H1 (cell line): ENCODE data around the gene RASD2. TPM values are rescaled to one million over a fixed set of nuclear protein-coding genes. Genes with fewer than 3 reads are reported as not detected.

Experiments used
- CTCF ChIA-PET: fragments of 300-600 bp; sonication (Branson Sonifier 250); formaldehyde crosslinking; loops from one replicate; lab custom pipeline; 2021; ENCODE audit not compliant: partially characterized antibody; lab: Charles Lee
- POLR2A ChIA-PET: fragments of 300-600 bp; sonication (Branson Sonifier 250); formaldehyde crosslinking; loops from one replicate; lab custom pipeline; 2021; ENCODE audit warnings: inconsistent platforms; ENCODE audit not compliant: partially characterized antibody; lab: Charles Lee
- DNase-seq, 2 experiments: peaks; one replicate each; pipeline versions ENCODE4 v3.0.0 to v3.0.0-alpha.2; 2010 to 2022; ENCODE audit warnings: low spot score in 2 of 2, low read depth in 1 of 2, mixed read lengths in 1 of 2
- FAIRE-seq: peaks from 2 replicates; lab custom pipeline; 2011; peaks lifted over from hg19 to GRCh38; lab: Jason Lieb, UNC
- H2AFZ ChIP-seq: 2 replicates; pipeline ENCODE4 v1.8.1; 2012; ENCODE audit warnings: low read length, inconsistent platforms
- H2AK5ac ChIP-seq: 2 replicates; pipeline ENCODE4 v1.6.1; 2013; ENCODE audit warnings: low read depth, low read length
- H2BK120ac ChIP-seq: replicated peaks from 2 replicates; pipeline ENCODE3; 2013; ENCODE audit warnings: low read depth, low read length, inconsistent platforms
- H2BK12ac ChIP-seq: 2 replicates; pipeline ENCODE4 v1.6.1; 2013; ENCODE audit warnings: low read depth, low read length
- H2BK15ac ChIP-seq: 2 replicates; pipeline ENCODE4 v1.6.1; 2013; ENCODE audit warnings: low read length
- H2BK20ac ChIP-seq: 2 replicates; pipeline ENCODE4 v1.6.1; 2013; ENCODE audit warnings: low read length
- H2BK5ac ChIP-seq: 2 replicates; pipeline ENCODE4 v1.6.1; 2013; ENCODE audit warnings: low read depth, low read length
- H3K14ac ChIP-seq: 2 replicates; pipeline ENCODE4 v1.6.1; 2013; ENCODE audit warnings: inconsistent platforms; ENCODE audit not compliant: insufficient read length
- H3K18ac ChIP-seq: 2 replicates; pipeline ENCODE4 v1.6.1; 2013; ENCODE audit warnings: low read length; ENCODE audit errors: extremely low read depth
- H3K23ac ChIP-seq: 2 replicates; pipeline ENCODE4 v1.6.1; 2013; ENCODE audit warnings: inconsistent platforms; ENCODE audit not compliant: insufficient read length
- H3K23me2 ChIP-seq: 2 replicates; pipeline ENCODE4 v1.6.1; 2013; ENCODE audit warnings: low read depth, low read length
- H3K27ac ChIP-seq: 2 replicates; pipeline ENCODE4 v1.6.1; 2011; ENCODE audit warnings: low read depth, low read length, inconsistent platforms
- H3K27me3 ChIP-seq, 4 experiments: replicated peaks in 1 of 4; 1 replicate in 1 of 4; 2 replicates in 3 of 4; pipeline versions ENCODE4 v1.6.1 to v1.8.1; 2011 to 2013; ENCODE audit warnings: low read length in 3 of 4, mild to moderate bottlenecking in 3 of 4, inconsistent platforms in 2 of 4, mixed read lengths in 2 of 4, moderate library complexity in 1 of 4; ENCODE audit not compliant: control insufficient read depth in 3 of 4, insufficient read depth in 3 of 4; ENCODE audit errors: extremely low read depth in 1 of 4
- H3K36me3 ChIP-seq, 4 experiments: 2 replicates each; pipeline versions ENCODE4 v1.6.1 to v1.8.1; 2011 to 2013; ENCODE audit warnings: mild to moderate bottlenecking in 4 of 4, low read length in 3 of 4, moderate library complexity in 2 of 4, control low read depth in 1 of 4, inconsistent platforms in 1 of 4; ENCODE audit not compliant: insufficient read depth in 4 of 4, control insufficient read depth in 2 of 4
- H3K4ac ChIP-seq: replicated peaks from 2 replicates; pipeline ENCODE3; 2013; ENCODE audit warnings: low read length, low read depth, mixed read lengths, inconsistent platforms; ENCODE audit not compliant: insufficient read length
- H3K4me1 ChIP-seq, 4 experiments: replicated peaks in 1 of 4; 1 replicate in 1 of 4; 2 replicates in 3 of 4; pipeline versions ENCODE4 v1.6.1 to v1.8.1; 2011 to 2013; ENCODE audit warnings: low read length in 3 of 4, inconsistent platforms in 2 of 4, mixed read lengths in 1 of 4; ENCODE audit not compliant: insufficient read depth in 4 of 4, control insufficient read depth in 3 of 4
- H3K4me2 ChIP-seq, 2 experiments: 2 replicates each; pipeline versions ENCODE4 v1.6.1 to v1.8.1; 2011 to 2013; ENCODE audit warnings: low read depth in 2 of 2, low read length in 2 of 2, control low read depth in 1 of 2, inconsistent platforms in 1 of 2, mild to moderate bottlenecking in 1 of 2; ENCODE audit not compliant: insufficient read depth in 1 of 2
- H3K4me3 ChIP-seq, 4 experiments: fragments of 200-600, 300-600 bp in 1 of 4; sonication (generic), shearing (Covaris generic), sonication (Bioruptor Twin) in 1 of 4; 2 replicates each; pipeline versions ENCODE4 v1.5.1 to v1.8.1; 2011 to 2016; ENCODE audit warnings: low read length in 4 of 4, low read depth in 3 of 4, control low read depth in 2 of 4, inconsistent platforms in 2 of 4, mild to moderate bottlenecking in 2 of 4, mixed read lengths in 1 of 4, moderate library complexity in 1 of 4; ENCODE audit not compliant: insufficient read depth in 2 of 4; ENCODE audit errors: extremely low read depth in 1 of 4
- H3K56ac ChIP-seq: replicated peaks from 2 replicates; pipeline ENCODE3; 2013; ENCODE audit warnings: low read depth, mild to moderate bottlenecking, mixed read lengths, low read length, inconsistent platforms; ENCODE audit not compliant: insufficient read length
- H3K79me1 ChIP-seq: 2 replicates; pipeline ENCODE4 v1.6.1; 2013; ENCODE audit warnings: low read depth, low read length, control low read depth
- H3K79me2 ChIP-seq, 2 experiments: 2 replicates each; pipeline versions ENCODE4 v1.6.1 to v1.8.1; 2012 to 2013; ENCODE audit warnings: low read length in 2 of 2, mild to moderate bottlenecking in 2 of 2, inconsistent platforms in 1 of 2; ENCODE audit not compliant: insufficient read depth in 2 of 2, control insufficient read depth in 1 of 2
- H3K9ac ChIP-seq, 4 experiments: replicated peaks in 1 of 4; 1 replicate in 1 of 4; 2 replicates in 3 of 4; pipeline versions ENCODE4 v1.6.1 to v1.8.1; 2011 to 2013; ENCODE audit warnings: low read depth in 3 of 4, low read length in 3 of 4, control low read depth in 2 of 4, mild to moderate bottlenecking in 2 of 4, moderate library complexity in 2 of 4, inconsistent platforms in 1 of 4; ENCODE audit errors: extremely low read depth in 1 of 4
- H3K9me3 ChIP-seq, 2 experiments: 2 replicates each; pipeline versions ENCODE4 v1.6.1 to v1.8.1; 2012 to 2013; ENCODE audit warnings: mild to moderate bottlenecking in 2 of 2, moderate library complexity in 2 of 2, control low read depth in 1 of 2, inconsistent platforms in 1 of 2, low read depth in 1 of 2, low read length in 1 of 2, mixed read lengths in 1 of 2; ENCODE audit not compliant: insufficient read depth in 2 of 2
- H4K20me1 ChIP-seq, 2 experiments: replicated peaks in 1 of 2; 2 replicates each; pipeline versions ENCODE3 to v1.8.1; 2011 to 2013; ENCODE audit warnings: inconsistent platforms in 2 of 2, low read length in 2 of 2, mild to moderate bottlenecking in 1 of 2; ENCODE audit not compliant: insufficient read depth in 2 of 2, control insufficient read depth in 1 of 2
- H4K5ac ChIP-seq: 2 replicates; pipeline ENCODE4 v1.6.1; 2013; ENCODE audit warnings: low read length, low read depth, mixed read lengths, inconsistent platforms; ENCODE audit not compliant: insufficient read length
- H4K8ac ChIP-seq: 2 replicates; pipeline ENCODE4 v1.8.0; 2013; ENCODE audit warnings: mild to moderate bottlenecking, moderate library complexity, low read length, inconsistent platforms; ENCODE audit not compliant: insufficient read depth; ENCODE audit errors: extremely low read depth
- H4K91ac ChIP-seq: replicated peaks from 2 replicates; pipeline ENCODE3; 2013; ENCODE audit warnings: low read length, mixed read lengths, inconsistent platforms; ENCODE audit not compliant: insufficient read length
- CHD2 ChIP-seq: IDR thresholded peaks from 2 replicates; pipeline ENCODE4 v1.6.1; 2012; ENCODE audit warnings: low read length, improper control_type of control experiment
- FOSL1 ChIP-seq: IDR thresholded peaks from 2 replicates; pipeline ENCODE4 v1.6.1; 2011; ENCODE audit warnings: mild to moderate bottlenecking, low read depth, low read length, moderate library complexity; ENCODE audit not compliant: insufficient read depth
- KDM4A ChIP-seq: IDR thresholded peaks from one replicate; pipeline ENCODE4 v1.7.1; 2012; ENCODE audit warnings: low read depth, mild to moderate bottlenecking, moderate library complexity, low read length, inconsistent platforms; ENCODE audit not compliant: severe bottlenecking
- MAFK ChIP-seq: IDR thresholded peaks from 2 replicates; pipeline ENCODE4 v1.6.1; 2012; ENCODE audit warnings: low read depth, mild to moderate bottlenecking, improper control_type of control experiment, low read length
- WGBS, 2 experiments: shearing (Covaris generic) in 1 of 2; methylation state at CpG; one replicate each; pipeline versions ENCODE4 v1.1.6 to v1.1.7; 2013 to 2015; ENCODE audit warnings: low lambda C conversion rate in 2 of 2, mixed read lengths in 2 of 2, inconsistent platforms in 1 of 2, low coverage in 1 of 2, missing lambda C conversion rate in 1 of 2; ENCODE audit not compliant: insufficient replicate concordance in 2 of 2, insufficient coverage in 1 of 2, insufficient read length in 1 of 2; ENCODE audit errors: extremely low coverage in 1 of 2, missing lambda C conversion rate in 1 of 2; 5-methylcytosine and 5-hydroxymethylcytosine counted together
- polyA plus RNA-seq, 7 experiments: library from polyadenylated mRNA; depleted of rRNA in 3 of 7; stranded (reverse) in 5 of 7; unstranded in 2 of 7; fragments of >200 nt in 5 of 7; fragments of 200-250 nt in 2 of 7; gene quantifications; 1 replicate in 5 of 7; 2 replicates in 1 of 7; 4 replicates in 1 of 7; pipeline versions ENCODE4 v1.2.1 to v1.2.3, GENCODE V29; 2011 to 2013; ENCODE audit warnings: missing spikeins in 2 of 7, mixed read lengths in 2 of 7
- total RNA-seq: library from RNA; stranded (reverse); fragmentation: NEBNext Ultra II Directional; extraction: Animal tissue kit (Norgen Biotek cat#: 25700); gene quantifications from 2 replicates; pipeline ENCODE4 v1.2.1, GENCODE V29; 2021
- TF ChIP-seq, protein P1 (sequence below): IDR thresholded peaks from 2 replicates; pipeline ENCODE4 v1.6.1; 2012; ENCODE audit warnings: inconsistent platforms
- TF ChIP-seq, protein P2 (sequence below): IDR thresholded peaks from 2 replicates; pipeline ENCODE4 v1.6.1; 2011; ENCODE audit warnings: low read depth, mild to moderate bottlenecking, low read length; ENCODE audit not compliant: insufficient read depth

RASD2 gene
- total and polyA plus RNA-seq, 2 of the 8 experiments (the other 6 are each of a cell fraction or from before 2014, with no cell fraction given): 1.9 to 5.1 TPM

DNA sequence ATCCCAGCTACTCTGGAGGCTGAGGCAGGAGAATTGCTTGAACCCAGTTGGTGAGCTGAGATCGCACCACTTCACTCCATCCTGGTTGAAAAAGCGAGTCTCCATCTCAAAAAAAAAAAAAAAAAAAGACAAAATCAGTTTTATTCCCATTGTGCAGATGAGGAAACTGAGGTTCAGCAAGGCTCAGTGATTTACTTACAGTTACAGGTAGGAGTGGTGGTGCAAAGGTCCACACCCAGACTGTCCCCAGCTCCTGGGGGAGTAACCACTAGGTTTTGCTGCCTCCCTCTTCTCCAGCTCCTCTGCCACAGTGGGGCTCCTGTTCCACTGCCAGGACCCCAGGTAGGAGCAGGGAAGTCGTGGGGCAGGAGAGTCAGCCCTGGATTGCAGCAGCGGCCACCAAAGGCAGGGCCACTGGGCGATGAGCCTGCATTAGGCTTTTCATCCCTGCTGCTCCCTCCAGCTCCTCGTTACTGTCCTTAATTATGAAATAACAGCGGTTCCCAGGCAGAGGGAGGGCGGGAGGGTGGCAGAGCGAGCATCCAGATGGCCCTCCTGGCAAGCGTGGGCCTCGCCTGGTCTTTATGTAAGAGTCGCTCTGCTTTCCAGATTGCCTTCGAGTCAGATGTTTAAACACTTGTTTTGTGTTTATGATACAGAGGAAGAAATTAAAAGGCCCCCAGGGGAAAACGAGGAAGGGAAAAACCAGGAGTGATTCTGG, 15.5 kb upstream of the RASD2 start:
- H4K20me1 ChIP-seq: no peaks in the 10 kb centered on the region
- H3K23ac ChIP-seq: no peak overlapping the region
- no peaks in the 10 kb centered on the region for H3K9me3 ChIP-seq
- FAIRE-seq (no peak), DNase-seq (no peak)
- H4K91ac ChIP-seq: no peak overlapping the region
- H2BK120ac ChIP-seq: no peak overlapping the region
- H2BK12ac ChIP-seq: no peak overlapping the region
- H2AK5ac ChIP-seq: no peak overlapping the region
- no peaks in the 10 kb centered on the region for H3K79me1 ChIP-seq
- H3K9ac ChIP-seq: no peak overlapping the region
- no peak overlapping the region for H3K4me3 ChIP-seq
- POLR2A ChIA-PET: interaction anchor here (0.9 kb wide), 1 partner anchor 15 kb away, joined by 3 read pairs; the partner anchor contains the start of gene RASD2
- WGBS, 2 experiments: 81% methylated on average over 14 of the region's 14 CpGs; no CpG with 5 or more reads in 1 of the 2 experiments
- H3K4me1 ChIP-seq: peaks cover 0 to 7% (median 1%) of the 10 kb centered on the region in 4 experiments; a peak in 3 of 7 replicates
- H3K4ac ChIP-seq: no peak overlapping the region
- H2BK20ac ChIP-seq: no peak overlapping the region
- no peaks in the 10 kb centered on the region for H3K79me2 ChIP-seq
- no peaks in the 10 kb centered on the region; the same call in 1 of the 2 replicates for H3K23me2 ChIP-seq
- H4K8ac ChIP-seq: no peak overlapping the region; the same call in 1 of the 2 replicates
- H3K27me3 ChIP-seq: no peaks in the 10 kb centered on the region; a peak in 1 of 7 replicates
- no peak overlapping the region for H3K4me2 ChIP-seq
- H2BK15ac ChIP-seq: no peak overlapping the region
- H3K27ac ChIP-seq: no peak overlapping the region
- no peak overlapping the region for H3K56ac ChIP-seq
- no peak overlapping the region for H2AFZ ChIP-seq
- H3K18ac ChIP-seq: no peak overlapping the region
- TF ChIP-seq, protein P1, sequence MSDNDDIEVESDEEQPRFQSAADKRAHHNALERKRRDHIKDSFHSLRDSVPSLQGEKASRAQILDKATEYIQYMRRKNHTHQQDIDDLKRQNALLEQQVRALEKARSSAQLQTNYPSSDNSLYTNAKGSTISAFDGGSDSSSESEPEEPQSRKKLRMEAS: no peak
- TF ChIP-seq FOSL1 (no peak), CHD2 (no peak), KDM4A (no peak), MAFK (no peak)
- TF ChIP-seq, protein P2, sequence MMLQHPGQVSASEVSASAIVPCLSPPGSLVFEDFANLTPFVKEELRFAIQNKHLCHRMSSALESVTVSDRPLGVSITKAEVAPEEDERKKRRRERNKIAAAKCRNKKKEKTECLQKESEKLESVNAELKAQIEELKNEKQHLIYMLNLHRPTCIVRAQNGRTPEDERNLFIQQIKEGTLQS: no peak
- H3K14ac ChIP-seq: no peak overlapping the region
- CTCF ChIA-PET: interaction anchor here (0.9 to 6.0 kb wide), 4 partner anchors 10 to 54 kb away, joined by 3 to 37 read pairs (median 8); partner anchors contain the start of gene RASD2
- no peak overlapping the region for H2BK5ac ChIP-seq
- no peaks in the 10 kb centered on the region for H3K36me3 ChIP-seq
- H4K5ac ChIP-seq: no peak overlapping the region
